ENCODE data around the gene EMD.

Gene EMD

GRCh38 chrX:154358829-154359228, 20.3 kb upstream of the EMD start:
- Mint-ChIP-seq H3K9me3 (peaks cover 32% of the 10 kb centered on the region), H3K27me3 (ENCODE audit: low read depth, poor library complexity) (no peaks in the 10 kb centered on the region), H3K4me3 (no peak overlapping the region), H3K27ac (no peak overlapping the region), H3K4me1 (no peaks in the 10 kb centered on the region), H3K36me3 (ENCODE audit: low read depth) (peaks cover 7% of the 10 kb centered on the region)
- DNase-seq, result no peak
- no peak for TF ChIP-seq CTCF (IDR thresholded peaks at IDR 0.05)

- no peaks in the 10 kb centered on the region for H3K4me1 Mint-ChIP-seq
- H3K27ac Mint-ChIP-seq, result no peak overlapping the region
- H3K4me3 Mint-ChIP-seq, result no peak overlapping the region
- no peaks in the 10 kb centered on the region for H3K27me3 Mint-ChIP-seq (ENCODE audit: low read depth, poor library complexity)
- peaks cover 32% of the 10 kb centered on the region for H3K9me3 Mint-ChIP-seq
- peaks cover 7% of the 10 kb centered on the region for H3K36me3 Mint-ChIP-seq (ENCODE audit: low read depth)
- DNase-seq, result no peak
- TF ChIP-seq CTCF (IDR thresholded peaks at IDR 0.05), result no peak
Measured at GRCh38 chrX:154359362-154360154, 19.5 kb upstream of the EMD start.

- no peak overlapping the region for H3K4me3 Mint-ChIP-seq
- DNase-seq, result no peak
- TF ChIP-seq CTCF (IDR thresholded peaks at IDR 0.05), result no peak
- H3K27me3 Mint-ChIP-seq (ENCODE audit: low read depth, poor library complexity), result no peaks in the 10 kb centered on the region
- peaks cover 37% of the 10 kb centered on the region for H3K9me3 Mint-ChIP-seq
- H3K4me1 Mint-ChIP-seq, result no peaks in the 10 kb centered on the region
- H3K36me3 Mint-ChIP-seq (ENCODE audit: low read depth), result peaks cover 12% of the 10 kb centered on the region
- no peak overlapping the region for H3K27ac Mint-ChIP-seq
Measured at GRCh38 chrX:154360155-154360713, 18.9 kb upstream of the EMD start.

- Mint-ChIP-seq H3K36me3 (ENCODE audit: low read depth) (peaks cover 16% of the 10 kb centered on the region), H3K4me1 (peaks cover 5% of the 10 kb centered on the region), H3K27ac (no peak overlapping the region), H3K4me3 (no peak overlapping the region), H3K9me3 (peaks cover 42% of the 10 kb centered on the region), H3K27me3 (ENCODE audit: low read depth, poor library complexity) (no peaks in the 10 kb centered on the region)
- DNase-seq, result no peak
- no peak for TF ChIP-seq CTCF (IDR thresholded peaks at IDR 0.05)
Measured at GRCh38 chrX:154362085-154362742, 16.9 kb upstream of the EMD start.

- Mint-ChIP-seq H3K4me3 (no peak overlapping the region), H3K4me1 (peaks cover 5% of the 10 kb centered on the region), H3K27me3 (ENCODE audit: low read depth, poor library complexity) (no peaks in the 10 kb centered on the region), H3K9me3 (peaks cover 32% of the 10 kb centered on the region), H3K36me3 (ENCODE audit: low read depth) (peaks cover 11% of the 10 kb centered on the region), H3K27ac (no peak overlapping the region)
- TF ChIP-seq CTCF (IDR thresholded peaks at IDR 0.05), result no peak
- no peak for DNase-seq
Measured at GRCh38 chrX:154363706-154364439, 15.2 kb upstream of the EMD start.
